ENCODE measurements around the gene PRR5. TPM values are rescaled to one million over a fixed set of nuclear protein-coding genes. Genes with fewer than 3 reads are reported as not detected.

The PRR5 gene
- total and polyA plus RNA-seq, 2 of the 13 experiments (the other 11 are each of a cell fraction or from before 2014, with no cell fraction given), result 11.6 to 27.5 TPM

- FAIRE-seq (no peak), DNase-seq (ENCODE audit: low spot score) (no peak), ATAC-seq (no peak)
- Histone ChIP-seq H3K27ac (ENCODE audit: extremely low read length, insufficient read depth, low read length) (no peak overlapping the region), H3K27me3 (ENCODE audit: control insufficient read depth in 1 of 2, insufficient read depth in 2 of 2, low read length in 2 of 2) (peaks cover 1 to 23% of the 10 kb centered on the region in 2 experiments; a peak in 4 of 5 replicates), H3K4me3 (replicated peaks in 1 of 3; ENCODE audit: insufficient read depth in 1 of 3, low read depth in 2 of 3, low read length in 3 of 3) (no peak overlapping the region), H3K9ac (ENCODE audit: insufficient read depth, low read depth, low read length) (no peak overlapping the region), H3K36me3 (replicated peaks in 1 of 2; ENCODE audit: control insufficient read depth in 1 of 2, insufficient read depth in 2 of 2, low read length in 2 of 2) (no peaks in the 10 kb centered on the region), H3K4me2 (ENCODE audit: low read depth, low read length) (no peak overlapping the region), H2AFZ (ENCODE audit: low read length) (no peak overlapping the region), H3K4me1 (ENCODE audit: insufficient read depth, low read length) (peaks cover 30% of the 10 kb centered on the region), H4K20me1 (ENCODE audit: insufficient read depth, low read length) (no peaks in the 10 kb centered on the region), H3K79me2 (ENCODE audit: insufficient read depth, low read length) (no peaks in the 10 kb centered on the region), H3K9me3 (ENCODE audit: low read length) (no peaks in the 10 kb centered on the region)
- in situ Hi-C loops (cut with HindIII; ENCODE audit: extremely low pct_ligation_motif_present, low pct_unique_long_range_greater_than_20kb), result no loop called here
- WGBS (ENCODE audit: low lambda C conversion rate), result 39% methylated on average over 3 of the region's 3 CpGs
- no TSS peak for BruUV-seq (replicated peaks)
- TF ChIP-seq MAFG (CRISPR knock-in tag; IDR thresholded peaks at IDR 0.05), result no peak
- no peak for TF ChIP-seq XRCC5 (optimal IDR thresholded peaks at IDR 0.05; ENCODE audit: low read length)
- no peak for TF ChIP-seq ELF4 (CRISPR knock-in tag; IDR thresholded peaks at IDR 0.05; ENCODE audit: borderline replicate concordance)
- TF ChIP-seq PAF1 (CRISPR knock-in tag; IDR thresholded peaks at IDR 0.05), result no peak
- no peak for TF ChIP-seq PAWR (CRISPR knock-in tag; IDR thresholded peaks at IDR 0.05; ENCODE audit: borderline replicate concordance)
- no peak for TF ChIP-seq RARA (CRISPR knock-in tag; IDR thresholded peaks at IDR 0.05)
- TF ChIP-seq ARNT (IDR thresholded peaks at IDR 0.05), result no peak
- ChIA-PET CTCF (ENCODE audit: low intra/inter-chr PET ratio, low total read pairs) (no interaction called here), POLR2A (interaction anchor here (0.6 to 1.2 kb wide), 3 partner anchors 11 to 1882 kb away, joined by 3 to 4 read pairs (median 3); no protein-coding TSS in a partner anchor)
- intact Hi-C loops (cut with micrococcal nuclease; ENCODE audit: unreplicated experiment), result no loop called here
Observed at GRCh38 chr22:44666207-44666585, 35.8 kb upstream of the PRR5 start.

GRCh38 chr22:44667276-44667675 is 34.7 kb upstream of the PRR5 start:
- Histone ChIP-seq H3K4me2 (ENCODE audit: low read depth, low read length) (no peak overlapping the region), H3K9ac (ENCODE audit: insufficient read depth, low read depth, low read length) (no peak overlapping the region), H3K4me3 (replicated peaks in 1 of 3; ENCODE audit: insufficient read depth in 1 of 3, low read depth in 2 of 3, low read length in 3 of 3) (no peak overlapping the region), H3K27ac (ENCODE audit: extremely low read length, insufficient read depth, low read length) (no peak overlapping the region), H3K9me3 (ENCODE audit: low read length) (no peaks in the 10 kb centered on the region), H3K36me3 (replicated peaks in 1 of 2; ENCODE audit: control insufficient read depth in 1 of 2, insufficient read depth in 2 of 2, low read length in 2 of 2) (no peaks in the 10 kb centered on the region), H3K4me1 (ENCODE audit: insufficient read depth, low read length) (peaks cover 33% of the 10 kb centered on the region), H4K20me1 (ENCODE audit: insufficient read depth, low read length) (no peaks in the 10 kb centered on the region), H3K79me2 (ENCODE audit: insufficient read depth, low read length) (no peaks in the 10 kb centered on the region), H3K27me3 (ENCODE audit: control insufficient read depth in 1 of 2, insufficient read depth in 2 of 2, low read length in 2 of 2) (peaks cover 1 to 18% of the 10 kb centered on the region in 2 experiments; a peak in 4 of 5 replicates), H2AFZ (ENCODE audit: low read length) (no peak overlapping the region)
- no peak for FAIRE-seq
- ATAC-seq, result no peak
- ChIA-PET POLR2A (interaction anchor here (0.7 kb wide), 1 partner anchor 10 kb away, joined by 3 read pairs; no protein-coding TSS in a partner anchor), CTCF (ENCODE audit: low intra/inter-chr PET ratio, low total read pairs) (no interaction called here)
- no peak for DNase-seq (ENCODE audit: low spot score)
- 5% methylated on average over 4 of the region's 5 CpGs for WGBS (ENCODE audit: low lambda C conversion rate)
- in situ Hi-C loops (cut with HindIII; ENCODE audit: extremely low pct_ligation_motif_present, low pct_unique_long_range_greater_than_20kb) (no loop called here), intact Hi-C loops (cut with micrococcal nuclease; ENCODE audit: unreplicated experiment) (no loop called here)
- no TSS peak for BruUV-seq (replicated peaks)
- TF ChIP-seq STAG1 (CRISPR knock-in tag; IDR thresholded peaks at IDR 0.05) (no peak), SNAPC5 (CRISPR knock-in tag; IDR thresholded peaks at IDR 0.05; ENCODE audit: borderline replicate concordance) (no peak), KLF15 (CRISPR knock-in tag; IDR thresholded peaks at IDR 0.05; ENCODE audit: borderline replicate concordance) (no peak), IKZF5 (CRISPR knock-in tag; IDR thresholded peaks at IDR 0.05) (no peak), RXRA (CRISPR knock-in tag; IDR thresholded peaks at IDR 0.05) (no peak), ZNF639 (CRISPR knock-in tag; conservative IDR thresholded peaks at IDR 0.05) (no peak)
